ENCODE results near the gene THSD7B.

Gene THSD7B

DNA sequence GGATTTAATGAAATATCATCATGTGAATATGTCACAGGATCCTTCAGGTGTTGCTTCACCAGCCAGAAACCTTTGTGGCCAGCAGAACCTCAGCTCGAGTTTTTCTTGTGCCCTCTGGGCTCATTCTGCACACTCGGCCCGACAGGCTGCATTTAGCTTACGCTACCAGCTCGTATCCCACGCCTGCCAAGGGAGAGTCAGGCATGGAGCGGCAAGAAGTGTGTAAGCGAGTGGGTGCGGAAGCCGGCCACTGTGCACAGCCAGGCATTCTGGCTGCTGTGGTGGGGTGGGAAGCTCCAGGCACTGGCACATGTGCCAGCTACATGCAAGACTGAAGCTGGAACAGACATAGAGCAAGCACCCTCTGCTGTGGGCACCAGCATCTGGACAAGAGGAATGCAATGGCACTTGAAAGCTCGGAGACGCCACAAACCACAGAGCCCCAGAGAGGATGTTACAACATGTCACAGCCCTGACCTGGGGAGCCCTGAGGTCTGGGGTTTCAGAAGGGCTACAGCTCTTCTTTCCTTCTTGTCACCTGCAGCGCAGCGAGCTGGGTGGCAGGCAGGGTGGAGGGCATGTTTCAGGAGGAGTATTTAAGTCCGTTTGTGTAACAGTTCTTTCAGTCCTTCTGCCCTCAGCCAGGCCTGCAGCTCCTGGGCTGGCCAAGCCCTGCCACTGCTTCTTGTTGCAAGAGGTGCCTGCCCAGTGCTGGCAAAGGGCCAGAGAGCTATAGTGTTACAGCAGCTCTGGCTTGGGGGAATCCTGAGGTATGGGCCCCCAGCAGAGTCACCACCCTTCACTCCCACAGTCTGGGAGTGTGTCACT lies 941.7 kb downstream of the THSD7B start:
- no peak for DNase-seq (ENCODE audit: low spot score)

DNA sequence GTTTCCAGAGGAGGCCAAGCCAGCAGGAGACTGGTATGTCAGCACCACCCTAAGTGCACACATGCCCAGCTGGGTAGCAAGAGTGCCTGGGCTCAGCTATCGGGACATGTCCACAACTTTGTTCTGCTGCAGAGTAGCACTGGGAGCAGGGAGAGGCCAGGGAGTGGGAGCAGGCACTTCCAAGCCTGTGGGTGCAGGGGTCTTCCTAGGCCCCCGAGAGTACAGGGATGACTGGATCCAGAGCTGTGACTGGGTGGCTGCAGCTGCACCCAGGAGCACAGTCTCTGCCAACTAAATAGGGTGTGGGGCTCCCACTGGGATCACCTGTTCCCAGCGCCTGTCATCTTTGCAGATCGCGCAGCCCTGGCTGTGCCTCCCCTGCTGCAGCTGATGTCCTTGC lies 943.0 kb downstream of the THSD7B start:
- no peak for DNase-seq (ENCODE audit: low spot score)

DNA sequence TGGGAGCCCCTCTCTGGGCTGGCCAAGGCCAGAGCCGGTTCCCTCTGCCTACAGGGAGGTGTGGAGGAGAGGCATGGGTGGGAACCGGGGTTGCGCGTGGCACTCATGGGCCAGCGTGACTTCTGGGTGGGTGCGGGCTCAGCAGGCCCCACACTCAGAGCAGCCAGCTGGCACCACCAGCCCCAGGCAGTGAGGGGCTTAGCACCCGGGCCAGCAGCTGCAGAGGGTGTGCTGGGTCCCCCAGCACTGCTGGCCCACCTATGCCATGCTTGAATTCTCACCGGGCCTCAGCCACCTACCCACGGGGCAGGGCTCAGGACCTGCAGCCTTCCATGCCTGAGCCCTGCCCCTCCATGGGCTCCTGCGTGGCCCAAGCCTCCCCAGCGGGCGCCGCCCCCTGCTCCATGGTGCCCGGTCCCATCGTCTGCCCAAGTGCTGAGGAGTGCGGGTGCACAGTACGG lies 950.4 kb downstream of the THSD7B start:
- DNase-seq (ENCODE audit: low spot score), result no peak

DNA sequence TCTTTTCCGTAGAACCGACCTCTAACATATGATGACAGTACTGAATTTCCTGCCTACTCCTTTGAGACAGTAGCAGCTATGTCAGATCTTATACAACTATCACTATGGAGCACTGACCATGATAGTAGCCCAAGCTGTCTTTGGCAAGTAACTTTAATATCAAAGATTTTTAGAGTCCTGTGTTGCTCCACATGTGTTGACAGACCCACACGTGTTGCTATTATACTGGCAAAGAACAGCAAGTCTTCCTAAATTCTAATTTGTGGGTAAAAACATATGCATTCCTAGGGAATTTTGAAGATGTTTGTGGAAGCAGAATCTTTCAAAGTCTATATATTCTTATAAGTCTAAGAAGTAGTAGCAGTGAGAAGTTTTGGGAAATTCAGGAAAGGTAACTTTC lies 953.4 kb downstream of the THSD7B start:
- DNase-seq (ENCODE audit: low spot score), result no peak

DNA sequence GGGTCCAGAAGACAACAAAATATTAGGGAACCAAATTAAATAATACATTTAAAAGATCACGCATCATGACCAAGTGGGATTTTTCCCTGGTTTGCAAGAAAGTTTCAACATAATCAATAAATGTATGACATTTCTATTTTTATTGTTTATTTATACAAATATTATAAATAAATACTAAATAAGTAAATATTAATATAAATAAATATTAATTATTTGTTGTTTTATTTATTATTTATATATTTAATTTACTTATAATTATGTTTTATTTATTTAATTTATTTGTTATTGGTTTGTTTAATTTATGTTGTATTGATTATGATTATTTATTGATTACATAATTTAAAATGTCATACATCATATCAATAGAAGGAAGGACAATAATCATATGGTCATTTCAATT lies 956.4 kb downstream of the THSD7B start:
- no peak for DNase-seq (ENCODE audit: low spot score)

DNA sequence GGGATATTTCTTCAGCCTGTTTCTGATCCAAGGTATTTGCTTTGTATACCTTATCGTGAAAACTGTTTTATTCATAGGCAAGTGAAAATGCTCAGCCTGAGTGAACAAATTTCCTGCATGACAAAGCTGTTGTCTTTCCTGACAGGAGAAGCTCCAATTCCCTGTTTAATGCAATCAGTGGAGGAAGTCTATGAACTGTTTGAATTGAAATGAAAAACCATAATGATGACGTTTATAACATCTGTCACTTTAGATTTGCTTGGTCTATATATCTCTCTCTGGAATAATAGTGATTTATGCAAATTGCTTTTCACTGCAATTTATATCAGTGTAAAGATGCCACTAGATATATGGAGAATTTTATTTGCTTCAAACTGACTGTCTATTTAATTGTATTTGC lies 959.6 kb downstream of the THSD7B start:
- DNase-seq (ENCODE audit: low spot score), result no peak
